ENCODE results near the gene ATG7.

Gene ATG7

DNA sequence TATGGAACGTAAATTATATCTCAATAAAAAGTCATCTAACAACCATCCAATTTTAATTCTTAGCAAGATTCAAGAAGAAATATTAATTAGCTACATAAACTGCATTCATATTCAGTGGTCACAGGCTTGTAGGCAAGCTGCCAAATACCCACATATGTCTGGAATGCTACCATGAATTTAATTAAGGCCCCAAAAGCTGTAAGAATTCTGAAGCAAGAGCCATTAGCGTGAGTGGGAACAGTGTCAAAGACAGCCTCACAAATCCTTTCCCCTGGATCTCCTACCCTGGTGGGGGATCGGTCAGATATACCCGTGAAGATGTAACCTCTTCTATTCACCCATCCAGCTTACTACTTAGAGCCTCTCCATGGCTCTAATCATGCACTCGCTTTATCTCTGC is 40.0 kb downstream of the ATG7 start:
- Histone ChIP-seq H3K9ac (ENCODE audit: insufficient read length) (no peak overlapping the region), H3K27ac (no peak overlapping the region), H3K4me3 (no peak overlapping the region), H3K36me3 (ENCODE audit: insufficient read depth, low read length) (peaks cover 11% of the 10 kb centered on the region; the same call in 1 of the 2 replicates), H3K9me3 (ENCODE audit: low read depth, low read length) (no peaks in the 10 kb centered on the region)
- no peak for TF ChIP-seq FOXP2 (optimal IDR thresholded peaks at IDR 0.05; ENCODE audit: control extremely low read depth, extremely low read length, insufficient read depth)
- no peak for TF ChIP-seq EZH2 (IDR thresholded peaks at IDR 0.05)
- no peak for TF ChIP-seq POLR2AphosphoS5 (IDR thresholded peaks at IDR 0.05; ENCODE audit: borderline replicate concordance, low read depth, low read length)
- peak; percentile 3 for DNase-seq (ENCODE audit: low read depth, low spot score)

- TF ChIP-seq POLR2AphosphoS5 (IDR thresholded peaks at IDR 0.05; ENCODE audit: borderline replicate concordance, low read depth, low read length) = no peak
- no peak for TF ChIP-seq FOXP2 (optimal IDR thresholded peaks at IDR 0.05; ENCODE audit: control extremely low read depth, extremely low read length, insufficient read depth)
- no peak for TF ChIP-seq EZH2 (IDR thresholded peaks at IDR 0.05)
- DNase-seq (ENCODE audit: low read depth, low spot score) = no peak
- Histone ChIP-seq H3K9ac (ENCODE audit: insufficient read length) (no peak overlapping the region), H3K9me3 (ENCODE audit: low read depth, low read length) (no peaks in the 10 kb centered on the region), H3K36me3 (ENCODE audit: insufficient read depth, low read length) (peaks cover 6% of the 10 kb centered on the region; the same call in 1 of the 2 replicates), H3K27ac (no peak overlapping the region), H3K4me3 (no peak overlapping the region)
Observed at GRCh38 chr3:11317300-11317699, 45.1 kb downstream of the ATG7 start.

- H3K9me3 ChIP-seq (ENCODE audit: low read depth, low read length) = no peaks in the 10 kb centered on the region
- no peak overlapping the region for H3K4me3 ChIP-seq
- no peak overlapping the region for H3K9ac ChIP-seq (ENCODE audit: insufficient read length)
- no peak overlapping the region for H3K27ac ChIP-seq
- no peaks in the 10 kb centered on the region; the same call in 1 of the 2 replicates for H3K36me3 ChIP-seq (ENCODE audit: insufficient read depth, low read length)
- no peak for DNase-seq (ENCODE audit: low read depth, low spot score)
- no peak for TF ChIP-seq POLR2AphosphoS5 (IDR thresholded peaks at IDR 0.05; ENCODE audit: borderline replicate concordance, low read depth, low read length)
- no peak for TF ChIP-seq FOXP2 (optimal IDR thresholded peaks at IDR 0.05; ENCODE audit: control extremely low read depth, extremely low read length, insufficient read depth)
- no peak for TF ChIP-seq EZH2 (IDR thresholded peaks at IDR 0.05)
Observed at GRCh38 chr3:11322931-11323330, 50.7 kb downstream of the ATG7 start.

DNA sequence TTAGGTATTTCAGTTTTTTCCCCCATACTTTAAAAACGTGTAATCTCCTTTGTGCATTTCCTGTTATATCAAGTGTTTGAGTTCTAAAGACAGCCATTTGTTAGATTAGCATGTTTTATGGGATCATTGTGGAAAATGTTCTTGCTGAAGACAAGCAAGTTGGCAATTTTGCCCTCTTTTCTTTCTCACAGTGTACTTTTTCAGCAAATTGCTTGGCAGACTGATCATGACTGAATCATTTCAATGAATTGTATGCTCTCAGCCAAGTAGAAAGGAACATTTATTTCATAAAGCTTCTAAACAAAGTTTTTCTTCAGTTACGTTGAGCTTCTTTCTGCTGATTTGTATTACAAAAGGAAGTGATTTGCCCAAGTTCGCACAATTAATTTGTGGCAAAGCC is 51.6 kb downstream of the ATG7 start:
- Histone ChIP-seq H3K9ac (ENCODE audit: insufficient read length) (no peak overlapping the region), H3K36me3 (ENCODE audit: insufficient read depth, low read length) (no peaks in the 10 kb centered on the region; the same call in 1 of the 2 replicates), H3K4me3 (no peak overlapping the region), H3K9me3 (ENCODE audit: low read depth, low read length) (no peaks in the 10 kb centered on the region), H3K27ac (no peak overlapping the region)
- no peak for DNase-seq (ENCODE audit: low read depth, low spot score)
- TF ChIP-seq EZH2 (IDR thresholded peaks at IDR 0.05) (no peak), POLR2AphosphoS5 (IDR thresholded peaks at IDR 0.05; ENCODE audit: borderline replicate concordance, low read depth, low read length) (no peak), FOXP2 (optimal IDR thresholded peaks at IDR 0.05; ENCODE audit: control extremely low read depth, extremely low read length, insufficient read depth) (no peak)

- TF ChIP-seq EZH2 (IDR thresholded peaks at IDR 0.05) = no peak
- no peak for TF ChIP-seq POLR2AphosphoS5 (IDR thresholded peaks at IDR 0.05; ENCODE audit: borderline replicate concordance, low read depth, low read length)
- no peak for TF ChIP-seq FOXP2 (optimal IDR thresholded peaks at IDR 0.05; ENCODE audit: control extremely low read depth, extremely low read length, insufficient read depth)
- Histone ChIP-seq H3K9me3 (ENCODE audit: low read depth, low read length) (no peaks in the 10 kb centered on the region), H3K9ac (ENCODE audit: insufficient read length) (no peak overlapping the region), H3K27ac (no peak overlapping the region), H3K36me3 (ENCODE audit: insufficient read depth, low read length) (no peaks in the 10 kb centered on the region), H3K4me3 (no peak overlapping the region)
- no peak for DNase-seq (ENCODE audit: low read depth, low spot score)
Observed at GRCh38 chr3:11327619-11328018, 55.4 kb downstream of the ATG7 start.

- DNase-seq (ENCODE audit: low read depth, low spot score) = no peak
- Histone ChIP-seq H3K4me3 (no peak overlapping the region), H3K9ac (ENCODE audit: insufficient read length) (no peak overlapping the region), H3K9me3 (ENCODE audit: low read depth, low read length) (no peaks in the 10 kb centered on the region), H3K36me3 (ENCODE audit: insufficient read depth, low read length) (no peaks in the 10 kb centered on the region), H3K27ac (no peak overlapping the region)
- TF ChIP-seq POLR2AphosphoS5 (IDR thresholded peaks at IDR 0.05; ENCODE audit: borderline replicate concordance, low read depth, low read length) = no peak
- no peak for TF ChIP-seq EZH2 (IDR thresholded peaks at IDR 0.05)
- no peak for TF ChIP-seq FOXP2 (optimal IDR thresholded peaks at IDR 0.05; ENCODE audit: control extremely low read depth, extremely low read length, insufficient read depth)
Observed at GRCh38 chr3:11328196-11328945, 56.2 kb downstream of the ATG7 start.

- no peak overlapping the region for H3K4me3 ChIP-seq
- DNase-seq (ENCODE audit: low read depth, low spot score) = no peak
- H3K36me3 ChIP-seq (ENCODE audit: insufficient read depth, low read length) = no peaks in the 10 kb centered on the region
- no peaks in the 10 kb centered on the region for H3K9me3 ChIP-seq (ENCODE audit: low read depth, low read length)
- TF ChIP-seq EZH2 (IDR thresholded peaks at IDR 0.05) (no peak), FOXP2 (optimal IDR thresholded peaks at IDR 0.05; ENCODE audit: control extremely low read depth, extremely low read length, insufficient read depth) (no peak), POLR2AphosphoS5 (IDR thresholded peaks at IDR 0.05; ENCODE audit: borderline replicate concordance, low read depth, low read length) (no peak)
- H3K27ac ChIP-seq = no peak overlapping the region
- no peak overlapping the region for H3K9ac ChIP-seq (ENCODE audit: insufficient read length)
Observed at GRCh38 chr3:11329777-11330176, 57.6 kb downstream of the ATG7 start.

GRCh38 chr3:11331101-11331500 is 58.9 kb downstream of the ATG7 start:
- Histone ChIP-seq H3K9ac (ENCODE audit: insufficient read length) (no peak overlapping the region), H3K4me3 (no peak overlapping the region), H3K9me3 (ENCODE audit: low read depth, low read length) (no peaks in the 10 kb centered on the region), H3K36me3 (ENCODE audit: insufficient read depth, low read length) (no peaks in the 10 kb centered on the region), H3K27ac (no peak overlapping the region)
- DNase-seq (ENCODE audit: low read depth, low spot score) = no peak
- no peak for TF ChIP-seq EZH2 (IDR thresholded peaks at IDR 0.05)
- no peak for TF ChIP-seq POLR2AphosphoS5 (IDR thresholded peaks at IDR 0.05; ENCODE audit: borderline replicate concordance, low read depth, low read length)
- no peak for TF ChIP-seq FOXP2 (optimal IDR thresholded peaks at IDR 0.05; ENCODE audit: control extremely low read depth, extremely low read length, insufficient read depth)

Data from SK-N-MC (cell line).